H9 (cell line): ENCODE results near the gene DCDC1. TPM values are rescaled to one million over a fixed set of nuclear protein-coding genes. Genes with fewer than 3 reads are reported as not detected.

Source experiments
- DNase-seq: peaks from one replicate; pipeline ENCODE4 v3.0.0-alpha.2; 2017
- H2AFZ ChIP-seq: one replicate; pipeline ENCODE4 v1.6.1; 2013; ENCODE audit warnings: mild to moderate bottlenecking, low read length, control low read depth, moderate library complexity
- H2AK5ac ChIP-seq: 2 replicates; pipeline ENCODE4 v1.6.1; 2013; ENCODE audit warnings: low read length, control low read depth, mixed read lengths; ENCODE audit not compliant: insufficient read length
- H2BK120ac ChIP-seq: one replicate; pipeline ENCODE4 v1.6.1; 2013; ENCODE audit warnings: low read depth, mild to moderate bottlenecking, low read length, control low read depth, inconsistent platforms; ENCODE audit not compliant: poor library complexity, severe bottlenecking
- H2BK12ac ChIP-seq: 2 replicates; pipeline ENCODE4 v1.6.1; 2013; ENCODE audit warnings: low read length, control low read depth, mixed read lengths, low read depth; ENCODE audit not compliant: insufficient read length
- H2BK15ac ChIP-seq: 2 replicates; pipeline ENCODE4 v1.6.1; 2013; ENCODE audit warnings: low read depth, low read length, control low read depth
- H2BK20ac ChIP-seq: one replicate; pipeline ENCODE4 v1.6.1; 2013; ENCODE audit warnings: low read depth, mild to moderate bottlenecking, low read length, control low read depth, inconsistent platforms; ENCODE audit not compliant: poor library complexity, severe bottlenecking
- H2BK5ac ChIP-seq: 2 replicates; pipeline ENCODE4 v1.6.1; 2013; ENCODE audit warnings: low read length, control low read depth, mixed read lengths; ENCODE audit not compliant: insufficient read length
- H3K14ac ChIP-seq: 2 replicates; pipeline ENCODE4 v1.6.1; 2013; ENCODE audit warnings: low read length, control low read depth; ENCODE audit not compliant: insufficient read depth
- H3K18ac ChIP-seq: 2 replicates; pipeline ENCODE4 v1.6.1; 2013; ENCODE audit warnings: low read depth, mild to moderate bottlenecking, mixed read lengths, low read length, control low read depth; ENCODE audit not compliant: insufficient read length
- H3K23ac ChIP-seq: 2 replicates; pipeline ENCODE4 v1.6.1; 2013; ENCODE audit warnings: low read length, control low read depth, mixed read lengths, low read depth; ENCODE audit not compliant: insufficient read length
- H3K23me2 ChIP-seq: 2 replicates; pipeline ENCODE4 v1.6.1; 2013; ENCODE audit warnings: low read depth, mild to moderate bottlenecking, mixed read lengths, low read length, control low read depth; ENCODE audit not compliant: insufficient read length, poor library complexity, severe bottlenecking
- H3K27ac ChIP-seq: 2 replicates; pipeline ENCODE4 v1.5.1; 2013; ENCODE audit warnings: low read length, control low read depth, mixed read lengths, low read depth; ENCODE audit not compliant: insufficient read length
- H3K27me3 ChIP-seq: 2 replicates; pipeline ENCODE4 v1.6.1; 2013; ENCODE audit warnings: low read length, control low read depth, inconsistent platforms; ENCODE audit not compliant: insufficient read depth
- H3K4ac ChIP-seq: 2 replicates; pipeline ENCODE4 v1.6.1; 2013; ENCODE audit warnings: low read depth, mild to moderate bottlenecking, control low read depth, inconsistent platforms, low read length, moderate library complexity
- H3K4me1 ChIP-seq: 2 replicates; pipeline ENCODE4 v1.6.1; 2013; ENCODE audit warnings: low read length, control low read depth, inconsistent platforms; ENCODE audit not compliant: insufficient read depth
- H3K4me2 ChIP-seq: 2 replicates; pipeline ENCODE4 v1.6.1; 2013; ENCODE audit warnings: low read length, control low read depth, mixed read lengths; ENCODE audit not compliant: insufficient read length, insufficient read depth
- H3K56ac ChIP-seq: 2 replicates; pipeline ENCODE4 v1.6.1; 2013; ENCODE audit warnings: low read depth, mild to moderate bottlenecking, mixed read lengths, low read length, control low read depth; ENCODE audit not compliant: insufficient read length
- H3K79me1 ChIP-seq: 2 replicates; pipeline ENCODE4 v1.6.1; 2013; ENCODE audit warnings: low read depth, mild to moderate bottlenecking, moderate library complexity, low read length, control low read depth, inconsistent platforms; ENCODE audit not compliant: insufficient read depth, poor library complexity, severe bottlenecking
- H3K79me2 ChIP-seq: 2 replicates; pipeline ENCODE4 v1.6.1; 2013; ENCODE audit warnings: low read length, control low read depth, inconsistent platforms; ENCODE audit not compliant: insufficient read depth
- H3K9ac ChIP-seq: 2 replicates; pipeline ENCODE4 v1.6.1; 2013; ENCODE audit warnings: low read length, control low read depth, mixed read lengths; ENCODE audit not compliant: insufficient read length; ENCODE audit errors: extremely low read depth
- H3K9me3 ChIP-seq: one replicate; pipeline ENCODE4 v1.6.1; 2013; ENCODE audit warnings: low read depth, low read length, inconsistent platforms; ENCODE audit not compliant: control insufficient read depth
- H3T11ph ChIP-seq: one replicate; pipeline ENCODE4 v1.6.1; 2013; ENCODE audit warnings: mild to moderate bottlenecking, low read length, control low read depth, inconsistent platforms
- H4K20me1 ChIP-seq: one replicate; pipeline ENCODE4 v1.6.1; 2013; ENCODE audit not compliant: control insufficient read depth, insufficient read length, insufficient read depth
- H4K5ac ChIP-seq: 2 replicates; pipeline ENCODE4 v1.6.1; 2013; ENCODE audit warnings: low read depth, mild to moderate bottlenecking, mixed read lengths, low read length, control low read depth; ENCODE audit not compliant: insufficient read length
- H4K8ac ChIP-seq: replicated peaks from 2 replicates; pipeline ENCODE4 v1.6.1; 2013; ENCODE audit warnings: low read length, control low read depth, mixed read lengths, low read depth; ENCODE audit not compliant: insufficient read length
- H4K91ac ChIP-seq: 2 replicates; pipeline ENCODE4 v1.6.1; 2013; ENCODE audit warnings: low read depth, mild to moderate bottlenecking, moderate library complexity, mixed read lengths, low read length, control low read depth; ENCODE audit not compliant: insufficient read length
- H3K27ac Mint-ChIP-seq, 3 experiments: 2 replicates in 2 of 3; 3 replicates in 1 of 3; pipeline ENCODE4 v1.8.0; 2020 to 2021; ENCODE audit warnings: mixed read lengths in 3 of 3, mild to moderate bottlenecking in 1 of 3, moderate library complexity in 1 of 3
- H3K27me3 Mint-ChIP-seq: 2 replicates; pipeline ENCODE4 v1.8.0; 2021; ENCODE audit warnings: low read depth, mild to moderate bottlenecking, moderate library complexity, mixed read lengths
- H3K36me3 Mint-ChIP-seq, 3 experiments: 2 replicates in 2 of 3; 3 replicates in 1 of 3; pipeline ENCODE4 v1.8.0; 2020 to 2021; ENCODE audit warnings: low read depth in 3 of 3, mixed read lengths in 3 of 3; ENCODE audit not compliant: insufficient read depth in 1 of 3
- H3K4me1 Mint-ChIP-seq, 2 experiments: 2 replicates each; pipeline ENCODE4 v1.8.0; 2020; ENCODE audit warnings: mixed read lengths in 2 of 2
- H3K4me3 Mint-ChIP-seq, 2 experiments: 2 replicates in 1 of 2; 3 replicates in 1 of 2; pipeline ENCODE4 v1.8.0; 2020 to 2021; ENCODE audit warnings: mild to moderate bottlenecking in 2 of 2, mixed read lengths in 2 of 2, moderate library complexity in 1 of 2
- H3K9me3 Mint-ChIP-seq, 2 experiments: 2 replicates in 1 of 2; 3 replicates in 1 of 2; pipeline ENCODE4 v1.8.0; 2020; ENCODE audit warnings: mild to moderate bottlenecking in 2 of 2, mixed read lengths in 2 of 2, moderate library complexity in 1 of 2
- CTCF ChIP-seq: fragments of 200-600 bp; sonication (generic); conservative IDR thresholded peaks from 3 replicates; pipeline ENCODE4 v1.8.0; 2021; ENCODE audit warnings: antibody characterized with exemption, mild to moderate bottlenecking
- WGBS: extraction: QIAGEN DNeasy Blood & Tissue Kit; methylation state at CpG from one replicate; pipeline ENCODE4 v1.1.7; 2013; ENCODE audit warnings: missing lambda C conversion rate, low lambda C conversion rate, mixed read lengths; ENCODE audit not compliant: insufficient read length; ENCODE audit errors: extremely low coverage; 5-methylcytosine and 5-hydroxymethylcytosine counted together
- total RNA-seq: library from RNA; stranded (reverse); gene quantifications from 2 replicates; pipeline ENCODE4 v1.2.1, GENCODE V29; 2021

DCDC1 gene
- total RNA-seq, 1 experiment from 2014 or later: 0.09 TPM

DNA sequence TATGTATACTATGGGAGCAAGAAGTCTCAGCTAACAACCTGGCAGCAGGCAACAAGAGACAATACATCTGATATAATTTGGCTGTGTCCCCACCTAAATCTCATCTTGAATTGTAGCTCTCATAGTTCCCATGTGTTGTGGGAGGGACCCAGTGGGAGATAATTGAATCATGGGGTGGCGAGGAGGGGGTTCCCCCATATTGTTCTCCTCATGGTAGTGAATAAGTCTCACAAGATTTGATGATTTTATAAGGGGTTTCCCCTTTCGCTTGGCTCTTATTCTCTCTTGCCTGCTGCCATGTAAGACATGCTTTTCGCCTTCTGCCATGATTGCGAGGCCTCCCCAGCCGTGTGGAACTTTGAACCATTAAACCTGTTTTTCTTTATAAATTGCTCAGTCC, 6.3 kb upstream of the DCDC1 start:
- Histone ChIP-seq H4K20me1 (no peaks in the 10 kb centered on the region), H2AFZ (no peak overlapping the region), H3K27me3 (no peaks in the 10 kb centered on the region), H3K23me2 (no peaks in the 10 kb centered on the region), H3K79me2 (no peaks in the 10 kb centered on the region), H3K56ac (no peak overlapping the region), H3K18ac (no peak overlapping the region), H3K14ac (no peak overlapping the region), H2BK20ac (no peak overlapping the region), H3K27ac (no peak overlapping the region), H4K8ac (no peak overlapping the region), H2BK12ac (no peak overlapping the region), H3K9me3 (no peaks in the 10 kb centered on the region), H4K5ac (no peak overlapping the region), H3K23ac (no peak overlapping the region), H2BK5ac (no peak overlapping the region), H2BK15ac (no peak overlapping the region), H4K91ac (no peak overlapping the region), H3K4ac (no peak overlapping the region), H2BK120ac (no peak overlapping the region), H3K79me1 (peaks cover 2% of the 10 kb centered on the region), H3T11ph (no peak overlapping the region), H2AK5ac (no peak overlapping the region), H3K4me1 (no peaks in the 10 kb centered on the region), H3K9ac (no peak overlapping the region), H3K4me2 (no peak overlapping the region)
- H3K36me3 Mint-ChIP-seq: peaks cover 0 to 2% (median 0%) of the 10 kb centered on the region in 3 experiments; a peak in 1 of 7 replicates
- H3K9me3 Mint-ChIP-seq: no peaks in the 10 kb centered on the region
- no peak overlapping the region for H3K4me3 Mint-ChIP-seq
- peaks cover 0 to under 1% of the 10 kb centered on the region in 2 experiments; a peak in 1 of 4 replicates for H3K4me1 Mint-ChIP-seq
- no CpG with 5 or more reads among the region's 5 CpGs for WGBS
- no peak for DNase-seq
- H3K27me3 Mint-ChIP-seq: no peaks in the 10 kb centered on the region
- no peak for TF ChIP-seq CTCF
- no peak overlapping the region for H3K27ac Mint-ChIP-seq
